PC-9 (cell line): ENCODE data around the gene FABP7.

ENCODE experiments used
- CTCF ChIP-seq: fragments of 200-600 bp; sonication (generic); conservative IDR thresholded peaks from 2 replicates; pipeline ENCODE4 v1.6.1; 2017; ENCODE audit warnings: mixed run types, antibody characterized with exemption, mild to moderate bottlenecking, moderate library complexity
- EZH2 ChIP-seq: fragments of 200-600 bp; sonication (generic); IDR thresholded peaks from 2 replicates; pipeline ENCODE4 v1.8.0; 2017; ENCODE audit warnings: antibody characterized with exemption, low read depth

DNA sequence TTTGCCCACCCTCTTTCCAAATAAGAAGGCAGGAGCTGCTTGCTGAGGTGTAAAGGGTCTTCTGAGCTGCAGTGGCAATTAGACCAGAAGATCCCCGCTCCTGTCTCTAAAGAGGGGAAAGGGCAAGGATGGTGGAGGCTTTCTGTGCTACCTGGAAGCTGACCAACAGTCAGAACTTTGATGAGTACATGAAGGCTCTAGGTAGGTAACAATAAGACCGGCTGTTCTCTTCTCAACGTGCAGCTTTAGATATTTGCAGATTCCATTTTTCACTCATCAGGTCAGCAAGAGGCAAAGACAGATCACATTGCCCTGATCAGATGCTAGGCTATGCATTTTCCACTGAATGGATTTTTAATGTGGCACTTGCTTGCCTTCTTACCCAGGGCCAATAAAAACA, at the start of gene FABP7:
- TF ChIP-seq CTCF (no peak), EZH2 (no peak)
